OCI-LY7 (cell line): Measurements from ENCODE around the gene NISCH. TPM values are rescaled to one million over a fixed set of nuclear protein-coding genes. Genes with fewer than 3 reads are reported as not detected.

Experiments
- BruUV-seq: library from RNA; stranded (reverse); fragments of 400-500 nt; replicated peaks from 2 replicates; lab custom pipeline; 2021; lab: Mats Ljungman, UMichigan
- CTCF ChIA-PET: fragments of 300-600 bp; sonication (Branson Sonifier 250); formaldehyde crosslinking; loops from one replicate; lab custom pipeline; 2022; ENCODE audit warnings: antibody characterized with exemption; ENCODE audit not compliant: unreplicated experiment; lab: Charles Lee
- POLR2A ChIA-PET: fragments of 300-600 bp; sonication (Branson Sonifier 250); formaldehyde crosslinking; loops from one replicate; lab custom pipeline; 2022; ENCODE audit warnings: antibody characterized with exemption; lab: Charles Lee
- DNase-seq: peaks from one replicate; pipeline ENCODE4 v3.0.0-alpha.2; 2015; ENCODE audit warnings: low spot score
- H2AFZ ChIP-seq: fragments of 200-600 bp; sonication (generic), shearing (Covaris generic); 2 replicates; pipeline ENCODE4 v1.6.1; 2014; ENCODE audit warnings: mild to moderate bottlenecking, antibody characterized with exemption, low read length, moderate library complexity
- H3K27ac ChIP-seq: fragments of 200-600 bp; sonication (generic); 2 replicates; pipeline ENCODE4 v1.5.1; 2014; ENCODE audit warnings: mixed run types, low read depth, mild to moderate bottlenecking, moderate library complexity, low read length, inconsistent platforms; ENCODE audit not compliant: poor library complexity, severe bottlenecking
- H3K36me3 ChIP-seq: fragments of 200-600 bp; sonication (generic); 2 replicates; pipeline ENCODE4 v1.6.1; 2014; ENCODE audit warnings: mild to moderate bottlenecking, antibody characterized with exemption, low read length, moderate library complexity, mixed read lengths; ENCODE audit not compliant: insufficient read depth
- H3K4me1 ChIP-seq: fragments of 200-600 bp; sonication (generic); 2 replicates; pipeline ENCODE4 v1.5.1; 2014; ENCODE audit warnings: mild to moderate bottlenecking, low read length; ENCODE audit not compliant: insufficient read depth, poor library complexity, severe bottlenecking
- H3K4me2 ChIP-seq: fragments of 200-600 bp; sonication (generic); 2 replicates; pipeline ENCODE4 v1.6.1; 2014; ENCODE audit warnings: mild to moderate bottlenecking, low read length
- H3K4me3 ChIP-seq: fragments of 200-600 bp; sonication (generic); 2 replicates; pipeline ENCODE4 v1.5.1; 2014; ENCODE audit warnings: mild to moderate bottlenecking, low read depth, low read length; ENCODE audit not compliant: poor library complexity, severe bottlenecking
- H3K79me2 ChIP-seq: fragments of 200-600 bp; sonication (generic); 2 replicates; pipeline ENCODE4 v1.6.1; 2016; ENCODE audit warnings: low read depth, mild to moderate bottlenecking, low read length, moderate library complexity, mixed read lengths; ENCODE audit not compliant: insufficient read depth
- H3K9me2 ChIP-seq: fragments of 200-600 bp; sonication (generic); 2 replicates; pipeline ENCODE4 v1.6.1; 2016; ENCODE audit warnings: mild to moderate bottlenecking, low read length, mixed read lengths; ENCODE audit not compliant: insufficient read depth
- H3K9me3 ChIP-seq: fragments of 200-600 bp; sonication (generic); 2 replicates; pipeline ENCODE4 v1.6.1; 2014; ENCODE audit warnings: mild to moderate bottlenecking, mixed run types, low read length, mixed read lengths
- H4K20me1 ChIP-seq: fragments of 200-600 bp; sonication (generic); 2 replicates; pipeline ENCODE4 v1.6.1; 2014; ENCODE audit warnings: mild to moderate bottlenecking, antibody characterized with exemption, low read length, moderate library complexity, mixed read lengths; ENCODE audit not compliant: insufficient read depth
- CTCF ChIP-seq: fragments of 200-600 bp; sonication (generic); conservative IDR thresholded peaks from 2 replicates; pipeline ENCODE4 v1.5.1; 2014; ENCODE audit warnings: mild to moderate bottlenecking, antibody characterized with exemption, low read length, moderate library complexity, mixed read lengths
- EZH2phosphoT487 ChIP-seq: fragments of 200-600 bp; sonication (generic); IDR thresholded peaks from 2 replicates; pipeline ENCODE4 v1.6.1; 2018; ENCODE audit warnings: low read depth, borderline replicate concordance, mild to moderate bottlenecking, mixed run types, antibody characterized with exemption, low read length, moderate library complexity, mixed read lengths
- intact Hi-C: fragments of 100-400 bp; cut with micrococcal nuclease; formaldehyde crosslinking; loops from one replicate; pipeline ENCODE4 v1.10.0; 2022; ENCODE audit not compliant: unreplicated experiment
- total RNA-seq, 2 experiments: library from RNA; depleted of rRNA in 1 of 2; stranded (reverse); fragments of >200 nt in 1 of 2; shearing (Covaris generic) in 1 of 2; gene quantifications; 2 replicates each; pipeline ENCODE4 v1.2.3, GENCODE V29; 2014 to 2022

Gene NISCH
- total RNA-seq, 2 experiments from 2014 or later, result 60.5 to 73.3 TPM

GRCh38 chr3:52521881-52522650 is 66.7 kb downstream of the NISCH start:
- no peaks in the 10 kb centered on the region for H4K20me1 ChIP-seq
- POLR2A ChIA-PET, result no interaction called here
- no peak for DNase-seq

GRCh38 chr3:52522651-52523251 is 67.3 kb downstream of the NISCH start:
- Histone ChIP-seq H3K4me3 (no peak overlapping the region), H3K9me3 (no peaks in the 10 kb centered on the region), H2AFZ (no peak overlapping the region), H4K20me1 (no peaks in the 10 kb centered on the region), H3K79me2 (no peaks in the 10 kb centered on the region), H3K4me2 (no peak overlapping the region), H3K9me2 (no peaks in the 10 kb centered on the region), H3K27ac (no peak overlapping the region), H3K36me3 (peaks cover 28% of the 10 kb centered on the region), H3K4me1 (no peaks in the 10 kb centered on the region)
- TF ChIP-seq CTCF (no peak), EZH2phosphoT487 (no peak)
- no TSS peak for BruUV-seq
- ChIA-PET POLR2A (no interaction called here), CTCF (no interaction called here)
- no peak for DNase-seq
- intact Hi-C loops, result no loop called here

More at GRCh38 chr3:52521881-52522650, 66.7 kb downstream of the NISCH start:
- no peak for TF ChIP-seq CTCF
- TF ChIP-seq EZH2phosphoT487, result no peak
- Histone ChIP-seq H3K4me3 (no peak overlapping the region), H3K4me2 (no peak overlapping the region), H3K36me3 (peaks cover 21% of the 10 kb centered on the region; the same call in 1 of the 2 replicates), H2AFZ (no peak overlapping the region), H3K9me2 (no peaks in the 10 kb centered on the region), H3K79me2 (no peaks in the 10 kb centered on the region), H3K27ac (no peak overlapping the region), H3K4me1 (no peaks in the 10 kb centered on the region), H3K9me3 (no peaks in the 10 kb centered on the region)
- intact Hi-C loops, result no loop called here
- CTCF ChIA-PET, result no interaction called here
- BruUV-seq, result no TSS peak
